Hepatocyte (in vitro differentiated cells): ENCODE measurements around the gene USP11.

Experiments
- CTCF ChIP-seq: fragments of 200-600 bp; sonication (generic); IDR thresholded peaks from 2 replicates; pipeline ENCODE4 v1.5.1; 2016; ENCODE audit warnings: antibody characterized with exemption, mild to moderate bottlenecking; ENCODE audit not compliant: poor library complexity
- EZH2 ChIP-seq: fragments of 200-600 bp; sonication (generic); IDR thresholded peaks from 2 replicates; pipeline ENCODE4 v1.6.1; 2016; ENCODE audit warnings: antibody characterized with exemption, mild to moderate bottlenecking, borderline replicate concordance
- EZH2phosphoT487 ChIP-seq: fragments of 200-600 bp; sonication (generic); IDR thresholded peaks from one replicate; pipeline ENCODE4 v1.6.1; 2018; ENCODE audit warnings: antibody characterized with exemption, mild to moderate bottlenecking, low read depth, moderate library complexity; ENCODE audit not compliant: unreplicated experiment, severe bottlenecking

- no peak for TF ChIP-seq CTCF
- TF ChIP-seq EZH2: no peak
- no peak for TF ChIP-seq EZH2phosphoT487
Measured at GRCh38 chrX:47198687-47199080, 34.1 kb upstream of the USP11 start.
